ENCODE results near the gene PARVA. TPM values are rescaled to one million over a fixed set of nuclear protein-coding genes. Genes with fewer than 3 reads are reported as not detected.

Gene PARVA
- total and polyA plus RNA-seq, 2 donors from 2014 or later: 25.1 to 80.3 TPM

DNA sequence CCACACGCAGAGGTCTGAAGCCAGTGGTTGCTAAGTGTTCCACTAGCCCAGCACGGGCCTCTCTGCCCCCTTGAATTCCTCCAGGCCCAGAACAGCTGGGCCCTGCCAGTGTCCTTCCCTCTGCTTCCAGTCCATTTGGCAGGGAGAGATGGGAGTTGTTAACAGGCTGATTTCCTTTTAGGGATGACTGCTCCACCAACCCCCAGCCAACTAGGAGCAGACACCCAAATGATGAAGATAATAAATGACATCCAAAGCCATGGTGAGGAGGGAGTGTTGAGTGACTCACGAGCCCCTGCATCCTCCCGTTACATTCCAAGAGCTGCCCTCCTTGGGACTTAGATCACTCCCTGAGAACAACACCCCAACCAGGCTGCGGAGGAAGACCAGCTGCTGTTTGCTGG lies 20.6 kb downstream of the PARVA start:
- Histone ChIP-seq H3K4me1 (ENCODE audit: control insufficient read depth in 2 of 3, insufficient read depth in 2 of 3, low read depth in 1 of 3, low read length in 3 of 3) (peaks cover 0 to 14% (median 2%) of the 10 kb centered on the region in 3 donors), H3K9me3 (ENCODE audit: control insufficient read depth in 2 of 3, insufficient read depth in 1 of 3, low read length in 3 of 3) (no peaks in the 10 kb centered on the region), H3K36me3 (ENCODE audit: control insufficient read depth in 2 of 3, insufficient read depth in 3 of 3, low read length in 3 of 3) (no peaks in the 10 kb centered on the region), H3K27me3 (ENCODE audit: control insufficient read depth, insufficient read depth, low read length) (no peaks in the 10 kb centered on the region), H3K27ac (ENCODE audit: low read depth in 2 of 2, low read length in 2 of 2) (peak overlapping the region in 1 of 2 donors; percentile 19), H3K4me3 (ENCODE audit: low read length in 3 of 3) (no peak overlapping the region), H3K9ac (ENCODE audit: low read length in 3 of 3) (no peak overlapping the region)
- no peak for FAIRE-seq
- TF ChIP-seq, protein P1, sequence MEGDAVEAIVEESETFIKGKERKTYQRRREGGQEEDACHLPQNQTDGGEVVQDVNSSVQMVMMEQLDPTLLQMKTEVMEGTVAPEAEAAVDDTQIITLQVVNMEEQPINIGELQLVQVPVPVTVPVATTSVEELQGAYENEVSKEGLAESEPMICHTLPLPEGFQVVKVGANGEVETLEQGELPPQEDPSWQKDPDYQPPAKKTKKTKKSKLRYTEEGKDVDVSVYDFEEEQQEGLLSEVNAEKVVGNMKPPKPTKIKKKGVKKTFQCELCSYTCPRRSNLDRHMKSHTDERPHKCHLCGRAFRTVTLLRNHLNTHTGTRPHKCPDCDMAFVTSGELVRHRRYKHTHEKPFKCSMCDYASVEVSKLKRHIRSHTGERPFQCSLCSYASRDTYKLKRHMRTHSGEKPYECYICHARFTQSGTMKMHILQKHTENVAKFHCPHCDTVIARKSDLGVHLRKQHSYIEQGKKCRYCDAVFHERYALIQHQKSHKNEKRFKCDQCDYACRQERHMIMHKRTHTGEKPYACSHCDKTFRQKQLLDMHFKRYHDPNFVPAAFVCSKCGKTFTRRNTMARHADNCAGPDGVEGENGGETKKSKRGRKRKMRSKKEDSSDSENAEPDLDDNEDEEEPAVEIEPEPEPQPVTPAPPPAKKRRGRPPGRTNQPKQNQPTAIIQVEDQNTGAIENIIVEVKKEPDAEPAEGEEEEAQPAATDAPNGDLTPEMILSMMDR (IDR thresholded peaks at IDR 0.05; ENCODE audit: borderline replicate concordance, extremely low read depth, insufficient read depth): no peak
- intact Hi-C loops (cut with DNase I): no loop called here
- peak; percentile 84 to 94 (median 87) for DNase-seq

DNA sequence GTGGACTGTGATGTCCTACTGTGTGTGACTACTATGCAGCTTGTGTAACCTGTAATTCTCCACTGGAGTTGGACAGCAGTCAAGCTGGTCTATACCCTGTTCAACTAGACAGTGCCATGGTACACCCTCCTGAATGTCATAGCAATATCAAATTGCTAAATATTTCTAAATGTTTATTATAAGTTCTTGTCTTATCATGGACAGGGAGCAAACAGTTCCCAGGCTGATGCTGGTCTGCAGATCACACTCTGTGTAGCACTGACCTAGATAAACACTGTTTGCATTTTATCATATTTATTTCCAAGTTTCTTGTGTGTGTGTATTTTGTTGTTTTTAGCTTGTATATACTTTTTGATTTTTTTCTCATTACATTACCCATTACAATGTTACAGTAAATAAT lies 22.0 kb downstream of the PARVA start:
- no peak for DNase-seq
- no peak overlapping the region for H3K27ac ChIP-seq (ENCODE audit: low read depth in 2 of 2, low read length in 2 of 2)
- no peaks in the 10 kb centered on the region for H3K27me3 ChIP-seq (ENCODE audit: control insufficient read depth, insufficient read depth, low read length)
- no peak for FAIRE-seq
- TF ChIP-seq, protein P1 (IDR thresholded peaks at IDR 0.05; ENCODE audit: borderline replicate concordance, extremely low read depth, insufficient read depth): no peak
- no peaks in the 10 kb centered on the region for H3K9me3 ChIP-seq (ENCODE audit: control insufficient read depth in 2 of 3, insufficient read depth in 1 of 3, low read length in 3 of 3)
- H3K9ac ChIP-seq (ENCODE audit: low read length in 3 of 3): no peak overlapping the region
- no peak overlapping the region for H3K4me3 ChIP-seq (ENCODE audit: low read length in 3 of 3)
- peaks cover 0 to 17% (median 5%) of the 10 kb centered on the region in 3 donors for H3K4me1 ChIP-seq (ENCODE audit: control insufficient read depth in 2 of 3, insufficient read depth in 2 of 3, low read depth in 1 of 3, low read length in 3 of 3)
- intact Hi-C loops (cut with DNase I): no loop called here
- no peaks in the 10 kb centered on the region for H3K36me3 ChIP-seq (ENCODE audit: control insufficient read depth in 2 of 3, insufficient read depth in 3 of 3, low read length in 3 of 3)

DNA sequence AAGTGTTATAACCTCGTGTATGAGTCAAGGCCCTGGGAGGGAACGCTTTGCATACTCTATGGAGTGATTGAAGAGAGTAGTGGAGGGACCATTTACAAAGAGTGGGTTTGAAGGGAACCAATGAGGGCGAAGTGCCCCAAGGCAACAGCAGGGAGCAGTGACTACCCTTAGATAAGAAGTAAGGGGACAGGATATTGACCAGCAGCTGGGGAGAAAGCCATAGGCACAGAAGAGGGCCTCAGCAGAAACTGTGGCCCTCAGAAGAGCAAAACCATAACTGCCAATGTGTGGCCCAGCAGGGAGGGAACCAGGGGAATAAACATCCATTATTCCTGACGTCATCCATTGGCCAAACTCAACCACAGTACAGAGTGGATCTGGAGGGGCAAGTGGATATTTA lies 24.7 kb downstream of the PARVA start:
- Histone ChIP-seq H3K27me3 (ENCODE audit: control insufficient read depth, insufficient read depth, low read length) (no peaks in the 10 kb centered on the region), H3K27ac (ENCODE audit: low read depth in 2 of 2, low read length in 2 of 2) (no peak overlapping the region), H3K4me1 (ENCODE audit: control insufficient read depth in 2 of 3, insufficient read depth in 2 of 3, low read depth in 1 of 3, low read length in 3 of 3) (peaks cover 0 to 17% (median 5%) of the 10 kb centered on the region in 3 donors), H3K4me3 (ENCODE audit: low read length in 3 of 3) (no peak overlapping the region), H3K9ac (ENCODE audit: low read length in 3 of 3) (no peak overlapping the region), H3K9me3 (ENCODE audit: control insufficient read depth in 2 of 3, insufficient read depth in 1 of 3, low read length in 3 of 3) (no peaks in the 10 kb centered on the region), H3K36me3 (ENCODE audit: control insufficient read depth in 2 of 3, insufficient read depth in 3 of 3, low read length in 3 of 3) (no peaks in the 10 kb centered on the region)
- no peak for DNase-seq
- intact Hi-C loops (cut with DNase I): no loop called here
- no peak for FAIRE-seq
- TF ChIP-seq, protein P1 (IDR thresholded peaks at IDR 0.05; ENCODE audit: borderline replicate concordance, extremely low read depth, insufficient read depth): no peak

DNA sequence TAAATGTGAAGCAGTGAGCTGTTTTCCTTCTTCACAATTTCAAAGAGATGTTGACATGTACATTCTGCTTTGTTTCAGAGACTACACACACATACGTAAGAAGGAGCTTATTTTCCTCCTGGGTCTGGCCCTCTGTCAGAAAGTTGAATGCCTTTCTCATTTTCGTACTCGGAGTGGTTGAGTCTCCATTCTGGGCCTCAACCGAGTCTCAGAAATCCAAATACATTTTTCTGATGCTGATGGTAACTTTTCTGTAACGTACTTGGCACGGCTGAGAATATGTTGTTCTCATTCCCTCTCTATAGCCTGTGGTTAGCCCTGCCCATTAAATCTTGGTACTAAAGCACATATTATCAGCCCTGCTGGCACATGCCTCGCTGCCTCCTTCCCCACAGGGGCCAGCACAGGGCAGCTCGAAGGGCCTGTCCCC lies 25.3 kb downstream of the PARVA start:
- Histone ChIP-seq H3K27me3 (ENCODE audit: control insufficient read depth, insufficient read depth, low read length) (no peaks in the 10 kb centered on the region), H3K4me3 (ENCODE audit: low read length in 3 of 3) (no peak overlapping the region), H3K9me3 (ENCODE audit: control insufficient read depth in 2 of 3, insufficient read depth in 1 of 3, low read length in 3 of 3) (no peaks in the 10 kb centered on the region), H3K9ac (ENCODE audit: low read length in 3 of 3) (no peak overlapping the region), H3K27ac (ENCODE audit: low read depth in 2 of 2, low read length in 2 of 2) (no peak overlapping the region), H3K4me1 (ENCODE audit: control insufficient read depth in 2 of 3, insufficient read depth in 2 of 3, low read depth in 1 of 3, low read length in 3 of 3) (peaks cover 0 to 17% (median 5%) of the 10 kb centered on the region in 3 donors), H3K36me3 (ENCODE audit: control insufficient read depth in 2 of 3, insufficient read depth in 3 of 3, low read length in 3 of 3) (no peaks in the 10 kb centered on the region)
- no peak for DNase-seq
- TF ChIP-seq, protein P1 (IDR thresholded peaks at IDR 0.05; ENCODE audit: borderline replicate concordance, extremely low read depth, insufficient read depth): no peak
- no peak for FAIRE-seq
- intact Hi-C loops (cut with DNase I): no loop called here

All from kidney (tissue), 14 donors.